ENCODE results near the gene MPC1.

Gene MPC1

DNA sequence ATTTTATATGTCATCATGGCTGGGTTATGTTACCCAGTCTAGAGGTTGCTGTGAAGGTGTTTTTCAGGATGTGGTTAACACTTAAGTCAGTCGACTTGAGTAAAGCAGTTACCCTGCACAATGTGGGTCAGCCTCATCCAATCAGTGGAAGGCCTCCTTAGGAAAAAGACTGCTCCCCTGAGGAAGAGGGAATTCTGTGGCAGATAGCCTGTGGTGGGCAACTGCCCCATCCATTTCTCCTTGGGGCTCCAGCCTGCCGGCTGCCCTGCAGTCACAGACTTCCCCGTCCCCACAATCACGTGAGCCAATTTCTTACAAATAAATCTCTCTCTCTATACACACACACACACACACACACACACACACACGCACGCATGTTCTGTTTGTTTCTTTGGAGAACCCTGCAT lies 34.5 kb upstream of the MPC1 start:
- H3K27ac ChIP-seq (ENCODE audit: low read length): no peak overlapping the region
- no peak overlapping the region for H3K4me3 ChIP-seq (ENCODE audit: low read length)
- H3K36me3 ChIP-seq (ENCODE audit: control insufficient read depth, insufficient read depth, low read length): peaks cover 2% of the 10 kb centered on the region; the same call in 1 of the 2 replicates
- H3K9me3 ChIP-seq (ENCODE audit: control insufficient read depth, insufficient read depth, low read length): no peaks in the 10 kb centered on the region
- no peak for DNase-seq (ENCODE audit: low read depth, low spot score)
- no peaks in the 10 kb centered on the region for H3K27me3 ChIP-seq (ENCODE audit: control insufficient read depth, insufficient read depth, low read length)
- no peaks in the 10 kb centered on the region for H3K4me1 ChIP-seq (ENCODE audit: control insufficient read depth, insufficient read depth, low read length)
- no CpG with 5 or more reads among the region's 6 CpGs for WGBS (ENCODE audit: insufficient coverage, insufficient read length)

- Histone ChIP-seq H3K9me3 (ENCODE audit: control insufficient read depth, insufficient read depth, low read length) (no peaks in the 10 kb centered on the region), H3K27me3 (ENCODE audit: control insufficient read depth, insufficient read depth, low read length) (no peaks in the 10 kb centered on the region), H3K4me1 (ENCODE audit: control insufficient read depth, insufficient read depth, low read length) (no peaks in the 10 kb centered on the region), H3K27ac (ENCODE audit: low read length) (no peak overlapping the region), H3K4me3 (ENCODE audit: low read length) (no peak overlapping the region), H3K36me3 (ENCODE audit: control insufficient read depth, insufficient read depth, low read length) (peaks cover 2% of the 10 kb centered on the region; the same call in 1 of the 2 replicates)
- WGBS (ENCODE audit: insufficient coverage, insufficient read length): 100% methylated on average over 5 of the region's 5 CpGs
- no peak for DNase-seq (ENCODE audit: low read depth, low spot score)
Observed at GRCh38 chr6:166415833-166416347, 33.1 kb upstream of the MPC1 start.

- Histone ChIP-seq H3K9me3 (ENCODE audit: control insufficient read depth, insufficient read depth, low read length) (no peaks in the 10 kb centered on the region), H3K27me3 (ENCODE audit: control insufficient read depth, insufficient read depth, low read length) (no peaks in the 10 kb centered on the region), H3K36me3 (ENCODE audit: control insufficient read depth, insufficient read depth, low read length) (peaks cover 2% of the 10 kb centered on the region; the same call in 1 of the 2 replicates), H3K4me1 (ENCODE audit: control insufficient read depth, insufficient read depth, low read length) (no peaks in the 10 kb centered on the region), H3K4me3 (ENCODE audit: low read length) (no peak overlapping the region), H3K27ac (ENCODE audit: low read length) (no peak overlapping the region)
- DNase-seq (ENCODE audit: low read depth, low spot score): no peak
- WGBS (ENCODE audit: insufficient coverage, insufficient read length): no CpG with 5 or more reads among the region's 5 CpGs
Observed at GRCh38 chr6:166415306-166415705, 32.6 kb upstream of the MPC1 start.

GRCh38 chr6:166413491-166413951 lies 30.8 kb upstream of the MPC1 start:
- H3K27me3 ChIP-seq (ENCODE audit: control insufficient read depth, insufficient read depth, low read length): no peaks in the 10 kb centered on the region
- H3K9me3 ChIP-seq (ENCODE audit: control insufficient read depth, insufficient read depth, low read length): no peaks in the 10 kb centered on the region
- no peak for DNase-seq (ENCODE audit: low read depth, low spot score)
- peaks cover 2% of the 10 kb centered on the region; the same call in 1 of the 2 replicates for H3K36me3 ChIP-seq (ENCODE audit: control insufficient read depth, insufficient read depth, low read length)
- no peaks in the 10 kb centered on the region for H3K4me1 ChIP-seq (ENCODE audit: control insufficient read depth, insufficient read depth, low read length)
- H3K4me3 ChIP-seq (ENCODE audit: low read length): no peak overlapping the region
- no CpG with 5 or more reads among the region's 17 CpGs for WGBS (ENCODE audit: insufficient coverage, insufficient read length)
- H3K27ac ChIP-seq (ENCODE audit: low read length): no peak overlapping the region

DNA sequence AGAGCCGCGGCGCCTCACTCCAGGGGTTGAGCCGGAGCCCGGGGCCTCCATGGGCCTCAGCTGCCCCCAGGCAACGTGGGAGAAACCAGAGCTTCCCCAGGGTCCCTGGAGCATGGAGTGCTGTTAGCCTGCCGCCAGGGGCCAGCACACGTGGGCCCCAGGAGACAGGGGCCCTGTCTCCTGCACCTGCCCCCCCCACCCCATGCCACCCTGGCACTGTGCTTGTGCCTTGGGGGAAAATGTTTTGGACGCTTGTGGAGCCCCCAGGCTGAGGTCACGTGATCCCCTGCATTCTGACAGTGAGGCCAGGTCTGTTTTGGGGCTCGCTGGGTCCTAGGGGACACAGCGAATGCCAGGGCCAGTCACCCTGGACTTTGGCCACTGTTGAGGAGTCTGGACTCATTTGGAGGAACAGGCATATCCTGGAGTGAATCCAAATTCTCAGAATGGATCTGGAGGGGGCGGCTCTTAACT lies 30.2 kb upstream of the MPC1 start:
- Histone ChIP-seq H3K4me3 (ENCODE audit: low read length) (no peak overlapping the region), H3K27ac (ENCODE audit: low read length) (no peak overlapping the region), H3K27me3 (ENCODE audit: control insufficient read depth, insufficient read depth, low read length) (no peaks in the 10 kb centered on the region), H3K36me3 (ENCODE audit: control insufficient read depth, insufficient read depth, low read length) (peaks cover 2% of the 10 kb centered on the region; the same call in 1 of the 2 replicates), H3K4me1 (ENCODE audit: control insufficient read depth, insufficient read depth, low read length) (no peaks in the 10 kb centered on the region), H3K9me3 (ENCODE audit: control insufficient read depth, insufficient read depth, low read length) (no peaks in the 10 kb centered on the region)
- DNase-seq (ENCODE audit: low read depth, low spot score): no peak
- WGBS (ENCODE audit: insufficient coverage, insufficient read length): no CpG with 5 or more reads among the region's 13 CpGs

DNA sequence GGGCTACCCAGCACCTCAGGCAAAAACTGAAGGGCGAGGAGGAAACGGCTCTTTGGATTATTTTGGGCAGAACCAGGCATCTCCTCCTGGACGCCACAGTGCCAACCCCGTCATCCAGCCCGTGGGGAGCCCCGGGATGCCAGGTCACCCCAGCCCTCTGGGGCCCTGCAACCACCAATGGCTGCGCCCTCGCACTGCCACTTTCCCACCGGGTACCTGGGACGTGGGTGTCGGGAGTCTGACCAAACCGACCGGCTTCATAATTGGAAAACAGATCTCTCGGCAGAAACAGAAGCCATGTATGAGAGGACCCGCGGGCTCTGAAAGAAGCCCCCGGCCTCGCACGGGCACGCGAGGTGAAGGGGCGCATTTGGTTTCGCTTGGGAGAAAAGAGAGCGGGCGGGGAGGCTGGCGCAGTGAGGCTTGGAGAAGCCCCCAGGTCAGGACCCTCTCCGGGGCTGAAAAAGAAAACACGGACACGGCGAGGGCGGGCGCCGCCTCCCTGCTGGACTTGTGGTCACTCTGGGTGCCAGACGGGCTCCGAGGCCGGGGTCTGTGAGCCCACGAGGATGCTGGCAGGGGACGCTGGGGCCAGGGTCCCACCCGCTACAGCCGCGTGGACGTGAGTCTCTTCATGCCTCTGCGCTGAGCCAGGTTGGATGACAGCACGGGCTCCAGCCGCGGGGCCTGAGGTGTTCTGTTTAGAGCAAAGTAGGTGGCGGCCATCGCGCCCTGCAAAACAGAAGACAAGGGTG lies 29.6 kb upstream of the MPC1 start:
- no peaks in the 10 kb centered on the region for H3K27me3 ChIP-seq (ENCODE audit: control insufficient read depth, insufficient read depth, low read length)
- H3K36me3 ChIP-seq (ENCODE audit: control insufficient read depth, insufficient read depth, low read length): peaks cover 1% of the 10 kb centered on the region; the same call in 1 of the 2 replicates
- WGBS (ENCODE audit: insufficient coverage, insufficient read length): no CpG with 5 or more reads among the region's 49 CpGs
- no peak for DNase-seq (ENCODE audit: low read depth, low spot score)
- no peaks in the 10 kb centered on the region for H3K4me1 ChIP-seq (ENCODE audit: control insufficient read depth, insufficient read depth, low read length)
- no peak overlapping the region for H3K27ac ChIP-seq (ENCODE audit: low read length)
- H3K4me3 ChIP-seq (ENCODE audit: low read length): no peak overlapping the region
- no peaks in the 10 kb centered on the region for H3K9me3 ChIP-seq (ENCODE audit: control insufficient read depth, insufficient read depth, low read length)

- Histone ChIP-seq H3K27ac (ENCODE audit: low read length) (no peak overlapping the region), H3K4me3 (ENCODE audit: low read length) (no peak overlapping the region), H3K27me3 (ENCODE audit: control insufficient read depth, insufficient read depth, low read length) (no peaks in the 10 kb centered on the region), H3K36me3 (ENCODE audit: control insufficient read depth, insufficient read depth, low read length) (no peaks in the 10 kb centered on the region; the same call in 1 of the 2 replicates), H3K4me1 (ENCODE audit: control insufficient read depth, insufficient read depth, low read length) (no peaks in the 10 kb centered on the region), H3K9me3 (ENCODE audit: control insufficient read depth, insufficient read depth, low read length) (no peaks in the 10 kb centered on the region)
- WGBS (ENCODE audit: insufficient coverage, insufficient read length): no CpG with 5 or more reads among the region's 12 CpGs
- no peak for DNase-seq (ENCODE audit: low read depth, low spot score)
Observed at GRCh38 chr6:166411721-166412151, 29.0 kb upstream of the MPC1 start.

- Histone ChIP-seq H3K27ac (ENCODE audit: low read length) (no peak overlapping the region), H3K9me3 (ENCODE audit: control insufficient read depth, insufficient read depth, low read length) (no peaks in the 10 kb centered on the region), H3K36me3 (ENCODE audit: control insufficient read depth, insufficient read depth, low read length) (no peaks in the 10 kb centered on the region; the same call in 1 of the 2 replicates), H3K4me3 (ENCODE audit: low read length) (no peak overlapping the region), H3K4me1 (ENCODE audit: control insufficient read depth, insufficient read depth, low read length) (no peaks in the 10 kb centered on the region), H3K27me3 (ENCODE audit: control insufficient read depth, insufficient read depth, low read length) (no peaks in the 10 kb centered on the region)
- DNase-seq (ENCODE audit: low read depth, low spot score): no peak
- no CpG with 5 or more reads among the region's 15 CpGs for WGBS (ENCODE audit: insufficient coverage, insufficient read length)
Observed at GRCh38 chr6:166411271-166411670, 28.5 kb upstream of the MPC1 start.

DNA sequence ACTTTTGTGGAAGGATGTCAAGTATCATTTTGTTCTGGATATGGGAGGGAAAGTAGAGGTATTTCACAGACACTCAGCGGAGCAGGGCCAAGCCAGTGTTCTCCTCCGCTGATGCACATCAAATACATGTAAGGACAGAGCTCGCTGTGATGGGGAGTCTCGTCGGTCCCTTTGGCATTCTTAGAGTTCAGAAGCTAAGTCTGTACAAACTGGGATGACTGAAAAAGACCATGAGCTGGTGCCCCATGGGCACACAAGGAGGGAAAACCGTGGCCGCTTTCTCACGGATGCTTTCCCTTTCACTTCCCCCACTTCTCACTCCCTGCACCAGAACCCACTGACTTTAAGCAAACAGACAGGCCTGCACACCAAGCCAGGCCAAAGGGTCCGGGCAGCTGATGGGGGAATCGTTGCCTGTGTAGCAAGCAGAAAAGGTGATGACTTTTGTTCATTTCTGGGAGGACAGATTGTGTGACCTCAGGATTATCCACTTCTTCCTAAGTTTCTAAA lies 27.7 kb upstream of the MPC1 start:
- no peak overlapping the region for H3K27ac ChIP-seq (ENCODE audit: low read length)
- WGBS (ENCODE audit: insufficient coverage, insufficient read length): no CpG with 5 or more reads among the region's 10 CpGs

DNA sequence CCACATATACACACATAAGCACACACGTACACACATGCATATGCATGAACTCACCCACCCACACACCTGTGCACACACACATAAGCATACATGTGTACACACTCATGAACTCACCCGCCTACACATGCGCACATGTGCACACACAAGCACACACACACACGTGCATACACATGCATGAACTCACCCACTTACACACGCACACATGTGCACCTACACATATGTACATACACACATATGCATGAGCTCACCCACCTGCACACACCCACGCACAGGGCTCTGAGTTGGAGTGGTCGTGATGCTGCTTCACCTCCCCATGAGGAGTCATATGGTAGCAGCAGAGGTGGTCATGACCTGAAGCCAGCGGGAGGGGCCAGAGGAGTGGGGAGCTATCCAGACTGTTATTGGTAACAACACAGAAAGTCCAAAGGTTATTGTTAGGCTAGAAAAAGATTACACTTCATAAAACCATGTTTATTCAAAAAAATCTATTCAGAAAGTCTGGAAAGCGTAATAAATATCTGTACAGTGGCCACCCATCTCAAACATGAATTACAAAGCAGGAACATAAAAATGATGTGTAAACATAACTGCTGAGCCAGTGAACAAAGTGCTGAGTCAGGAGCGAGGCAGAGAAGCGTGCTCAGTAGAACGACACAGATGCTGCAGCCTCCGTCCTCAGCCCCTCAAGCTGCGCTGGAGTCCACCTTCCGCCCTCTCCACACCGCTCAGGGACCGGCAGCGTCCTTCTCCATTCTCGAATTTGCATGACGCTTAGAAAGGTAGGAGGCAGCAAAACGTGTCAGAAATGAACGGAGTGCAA lies 26.4 kb upstream of the MPC1 start:
- H3K4me3 ChIP-seq (ENCODE audit: low read length): no peak overlapping the region

More for the DNA sequence above, 27.7 kb upstream of the MPC1 start:
- H3K36me3 ChIP-seq (ENCODE audit: control insufficient read depth, insufficient read depth, low read length): no peaks in the 10 kb centered on the region; the same call in 1 of the 2 replicates
- no peaks in the 10 kb centered on the region for H3K9me3 ChIP-seq (ENCODE audit: control insufficient read depth, insufficient read depth, low read length)
- no peak for DNase-seq (ENCODE audit: low read depth, low spot score)
- no peak overlapping the region for H3K4me3 ChIP-seq (ENCODE audit: low read length)
- no peaks in the 10 kb centered on the region for H3K4me1 ChIP-seq (ENCODE audit: control insufficient read depth, insufficient read depth, low read length)
- no peaks in the 10 kb centered on the region for H3K27me3 ChIP-seq (ENCODE audit: control insufficient read depth, insufficient read depth, low read length)

More for the DNA sequence above, 26.4 kb upstream of the MPC1 start:
- no peak for DNase-seq (ENCODE audit: low read depth, low spot score)
- no CpG with 5 or more reads among the region's 22 CpGs for WGBS (ENCODE audit: insufficient coverage, insufficient read length)
- no peaks in the 10 kb centered on the region for H3K9me3 ChIP-seq (ENCODE audit: control insufficient read depth, insufficient read depth, low read length)
- no peak overlapping the region for H3K27ac ChIP-seq (ENCODE audit: low read length)
- H3K36me3 ChIP-seq (ENCODE audit: control insufficient read depth, insufficient read depth, low read length): no peaks in the 10 kb centered on the region; the same call in 1 of the 2 replicates
- no peaks in the 10 kb centered on the region for H3K4me1 ChIP-seq (ENCODE audit: control insufficient read depth, insufficient read depth, low read length)
- H3K27me3 ChIP-seq (ENCODE audit: control insufficient read depth, insufficient read depth, low read length): no peaks in the 10 kb centered on the region
